ENCODE measurements around the gene ZRANB1.

The ZRANB1 gene

GRCh38 chr10:125018576-125019143, 76.7 kb downstream of the ZRANB1 start:
- DNase-seq (ENCODE audit: low read depth in 2 of 2) = no peak

GRCh38 chr10:125020386-125020785, 78.5 kb downstream of the ZRANB1 start:
- DNase-seq (ENCODE audit: low read depth in 2 of 2) = no peak

GRCh38 chr10:125020871-125021270, 78.9 kb downstream of the ZRANB1 start:
- no peak for DNase-seq (ENCODE audit: low read depth in 2 of 2)

GRCh38 chr10:125021686-125022344, 79.9 kb downstream of the ZRANB1 start:
- DNase-seq (ENCODE audit: low read depth in 2 of 2) = no peak

- no peak for DNase-seq (ENCODE audit: low read depth in 2 of 2)
Measured at GRCh38 chr10:125022671-125023070, 80.7 kb downstream of the ZRANB1 start.

- DNase-seq (ENCODE audit: low read depth in 2 of 2) = no peak
Measured at GRCh38 chr10:125023255-125023654, 81.3 kb downstream of the ZRANB1 start.

- DNase-seq (ENCODE audit: low read depth in 2 of 2) = no peak
Measured at GRCh38 chr10:125023862-125024496, 82.1 kb downstream of the ZRANB1 start.

- DNase-seq (ENCODE audit: low read depth in 2 of 2) = no peak
Measured at GRCh38 chr10:125024497-125025234, 82.7 kb downstream of the ZRANB1 start.

- peak in 1 of 2 experiments; percentile 20 for DNase-seq (ENCODE audit: low read depth in 2 of 2)
Measured at GRCh38 chr10:125025341-125025740, 83.4 kb downstream of the ZRANB1 start.

- no peak for DNase-seq (ENCODE audit: low read depth in 2 of 2)
Measured at GRCh38 chr10:125026036-125026931, 84.4 kb downstream of the ZRANB1 start.

- no peak for DNase-seq (ENCODE audit: low read depth in 2 of 2)
Measured at GRCh38 chr10:125026974-125027735, 85.2 kb downstream of the ZRANB1 start.

GRCh38 chr10:125027871-125028869, 86.2 kb downstream of the ZRANB1 start:
- DNase-seq (ENCODE audit: low read depth in 2 of 2) = no peak

- no peak for DNase-seq (ENCODE audit: low read depth in 2 of 2)
Measured at GRCh38 chr10:125029584-125030242, 87.8 kb downstream of the ZRANB1 start.

GRCh38 chr10:125030567-125031197, 88.8 kb downstream of the ZRANB1 start:
- no peak for DNase-seq (ENCODE audit: low read depth in 2 of 2)

- no peak for DNase-seq (ENCODE audit: low read depth in 2 of 2)
Measured at GRCh38 chr10:125032474-125033020, 90.6 kb downstream of the ZRANB1 start.

GRCh38 chr10:125033146-125033924, 91.4 kb downstream of the ZRANB1 start:
- DNase-seq (ENCODE audit: low read depth in 2 of 2) = no peak

- no peak for DNase-seq (ENCODE audit: low read depth in 2 of 2)
Measured at GRCh38 chr10:125034675-125035074, 92.8 kb downstream of the ZRANB1 start.
